ENCODE results near the gene FBXL17.
A peak's percentile ranks its signal among the peaks of the same experiment; 100 is the strongest.

The FBXL17 gene

DNA sequence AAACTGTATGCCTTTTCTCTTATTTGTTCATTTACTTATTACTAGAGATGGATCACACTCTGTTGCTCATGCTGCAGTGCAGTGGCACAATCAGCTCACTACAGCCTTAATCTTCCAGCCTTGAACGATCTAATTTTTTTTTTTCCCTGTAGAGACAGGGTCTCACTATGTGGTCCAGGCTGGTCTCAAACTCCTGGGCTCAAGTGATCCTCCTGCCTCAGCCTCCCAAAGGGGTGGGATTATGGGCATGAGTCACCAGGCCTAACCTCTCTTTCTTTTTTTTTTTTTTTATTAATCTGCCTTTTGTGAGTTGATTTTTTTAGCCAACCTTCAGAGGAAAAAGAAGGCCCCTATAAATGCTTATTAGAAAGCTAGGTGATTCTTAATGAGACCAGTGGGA, 303.0 kb downstream of the FBXL17 start:
- DNase-seq, result no peak

DNA sequence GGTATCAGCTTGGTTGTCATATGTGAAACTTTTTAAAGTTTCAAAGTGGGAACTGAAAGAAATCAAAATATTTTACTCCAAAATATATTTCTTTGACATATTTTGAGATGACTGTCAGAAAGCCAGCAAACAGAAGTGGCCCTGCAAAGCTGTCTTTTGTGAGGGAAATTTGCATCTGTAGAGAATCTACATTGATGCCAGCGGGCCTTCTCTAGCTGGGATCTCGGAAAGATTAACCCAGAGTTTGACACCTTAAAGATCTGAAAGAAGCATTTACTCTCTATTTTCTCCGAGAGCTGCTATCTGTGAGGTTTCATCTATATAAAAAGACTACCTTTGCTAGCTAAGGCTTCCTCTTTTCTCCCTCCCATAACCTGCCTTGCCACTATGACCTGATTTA, 303.6 kb downstream of the FBXL17 start:
- DNase-seq, result no peak

DNA sequence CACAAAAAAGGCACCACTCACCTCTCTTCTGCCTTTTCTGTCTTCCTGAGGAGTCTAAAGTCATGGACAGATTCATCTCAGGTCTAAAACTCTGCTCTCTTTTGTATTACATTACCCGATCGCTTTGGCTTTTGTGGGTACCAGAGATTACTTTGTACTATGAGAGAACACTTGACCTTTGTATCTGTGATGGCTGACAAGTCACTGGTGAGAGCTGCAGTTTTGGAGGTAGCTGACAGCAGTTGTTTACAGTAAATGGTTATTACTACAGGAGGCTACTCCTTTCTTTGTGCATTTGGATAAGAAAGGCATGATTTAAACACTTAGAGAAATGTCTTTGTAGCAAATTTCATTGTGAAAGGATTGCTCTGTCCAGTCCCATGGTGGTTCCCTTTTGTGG, 307.3 kb downstream of the FBXL17 start:
- DNase-seq, result no peak

DNA sequence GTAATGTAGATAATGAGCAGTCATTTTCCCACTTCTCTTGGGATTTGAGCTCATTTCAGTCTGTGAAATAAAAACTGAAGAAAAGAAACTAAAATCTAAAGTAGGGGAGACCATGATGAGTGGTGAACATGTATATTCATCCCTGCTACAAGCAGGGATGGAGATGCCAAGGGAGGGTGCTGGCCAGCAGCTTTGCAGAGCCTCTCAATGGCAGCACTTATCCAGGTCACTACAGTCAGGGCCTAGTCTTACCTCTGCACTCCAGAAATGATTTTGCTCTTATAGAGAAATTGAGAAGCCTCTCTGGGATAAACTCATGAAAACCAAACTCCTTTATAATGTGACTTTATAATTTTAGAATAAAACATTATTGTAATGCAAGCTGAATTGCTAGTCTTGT, 317.6 kb downstream of the FBXL17 start:
- no peak for DNase-seq

DNA sequence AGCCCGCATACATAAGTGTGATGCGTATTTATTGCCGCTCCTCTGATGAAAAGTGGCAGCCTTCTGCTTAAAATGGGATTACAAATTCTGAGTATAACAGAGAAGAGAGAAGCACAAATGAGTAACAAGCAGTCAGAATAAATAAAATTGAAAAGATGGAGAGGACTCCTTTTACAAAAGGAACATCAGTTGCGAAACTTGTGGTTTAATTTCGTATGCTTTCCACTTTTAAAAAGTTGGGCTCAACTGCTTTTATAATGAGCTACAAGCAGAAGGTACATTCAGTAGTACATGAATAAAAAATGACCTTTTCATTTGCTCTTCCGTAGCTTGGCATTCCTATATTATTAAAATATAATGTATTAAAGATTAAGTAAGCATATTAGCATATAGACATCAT, 320.0 kb downstream of the FBXL17 start:
- DNase-seq, result no peak

DNA sequence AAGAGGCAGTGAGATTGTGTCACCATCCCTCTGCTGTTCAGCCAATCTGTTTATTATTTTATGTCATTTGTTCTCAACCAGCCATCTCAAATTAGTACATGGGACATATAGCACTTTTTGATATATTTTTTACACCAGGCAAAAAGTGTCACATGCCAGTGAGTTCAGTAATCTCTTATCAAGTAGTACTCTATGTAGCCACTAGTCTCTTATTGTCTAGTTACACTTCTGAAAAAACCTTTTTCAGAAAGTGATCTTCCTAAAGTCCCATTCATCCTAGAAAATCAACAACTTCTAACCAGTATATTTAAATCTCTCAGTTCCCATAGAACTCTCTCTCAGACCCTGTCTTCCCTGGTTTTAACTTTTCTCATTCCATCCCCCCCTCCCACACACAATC, 321.6 kb downstream of the FBXL17 start:
- DNase-seq, result no peak

DNA sequence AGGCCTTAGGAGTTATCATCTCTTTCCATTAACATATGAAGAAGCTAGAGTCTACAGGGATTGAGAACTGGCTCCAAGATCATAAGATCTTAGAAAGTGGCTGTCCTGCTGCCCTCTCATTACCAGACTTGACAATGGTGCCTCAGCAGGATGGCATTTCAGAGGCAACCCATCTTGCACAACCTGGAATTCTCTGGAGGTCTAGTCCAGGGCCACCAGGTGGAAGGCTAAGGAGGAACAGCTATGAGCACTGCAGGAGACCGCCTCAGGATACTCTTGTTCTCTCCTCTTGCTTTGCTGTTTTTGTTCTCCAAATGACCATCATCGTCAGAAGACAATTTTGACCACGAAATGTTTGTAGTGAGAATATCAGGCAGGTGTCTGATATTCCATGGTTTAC, 322.6 kb downstream of the FBXL17 start:
- DNase-seq, result no peak

DNA sequence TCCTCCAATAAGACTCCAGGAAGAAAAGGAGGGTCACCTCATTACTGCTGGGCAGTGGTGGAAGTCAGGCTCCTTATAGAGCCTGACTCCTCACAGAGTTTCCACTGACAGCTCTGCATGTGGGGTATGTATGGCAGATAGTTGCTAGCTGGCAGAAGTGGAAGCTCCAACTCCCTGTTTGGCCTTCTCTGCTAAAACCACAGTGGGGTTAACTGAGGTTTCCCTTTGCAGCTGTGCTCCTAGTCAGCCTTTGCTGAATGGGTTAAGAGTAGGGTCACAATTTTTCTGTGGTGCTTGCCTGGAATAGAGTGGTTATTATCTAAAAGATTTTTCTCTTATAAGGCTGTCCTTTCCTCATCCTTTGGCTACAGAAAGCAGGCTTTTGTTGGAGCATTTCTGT, 327.5 kb downstream of the FBXL17 start:
- DNase-seq, result no peak

DNA sequence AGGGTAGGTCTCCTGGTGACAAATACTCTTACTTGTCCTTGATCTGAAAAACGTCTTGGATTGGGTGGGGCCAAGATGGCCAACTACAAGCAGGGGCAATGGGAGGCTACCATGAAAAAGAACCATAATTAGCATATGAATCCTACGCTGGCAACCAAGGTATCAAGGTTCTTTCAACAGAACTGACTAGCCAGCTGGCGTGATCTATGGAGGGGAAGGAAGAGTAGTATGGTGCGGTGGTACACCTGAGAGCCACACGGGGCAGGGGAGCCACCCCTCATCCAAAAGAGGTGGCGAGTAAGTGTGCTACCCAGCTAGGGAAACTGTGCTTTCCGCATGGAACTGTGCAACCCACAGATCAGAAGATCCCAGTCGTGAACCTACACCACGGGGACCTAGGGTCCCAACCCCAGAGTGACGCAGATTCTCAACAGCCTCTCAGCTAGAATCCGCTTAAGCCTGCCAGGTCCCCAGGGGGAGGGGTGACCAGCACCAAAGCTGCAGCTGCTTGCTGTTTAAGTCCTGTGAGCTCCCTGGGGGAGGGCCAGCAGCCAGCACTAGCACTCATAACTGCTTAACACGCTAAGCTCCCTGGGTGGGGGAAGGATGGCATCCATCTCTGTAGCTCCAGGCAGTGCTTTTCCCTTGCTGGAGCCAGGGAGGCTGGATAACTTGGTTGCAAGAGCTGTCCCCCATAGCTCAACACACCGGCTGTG, 334.8 kb downstream of the FBXL17 start:
- no peak for DNase-seq

DNA sequence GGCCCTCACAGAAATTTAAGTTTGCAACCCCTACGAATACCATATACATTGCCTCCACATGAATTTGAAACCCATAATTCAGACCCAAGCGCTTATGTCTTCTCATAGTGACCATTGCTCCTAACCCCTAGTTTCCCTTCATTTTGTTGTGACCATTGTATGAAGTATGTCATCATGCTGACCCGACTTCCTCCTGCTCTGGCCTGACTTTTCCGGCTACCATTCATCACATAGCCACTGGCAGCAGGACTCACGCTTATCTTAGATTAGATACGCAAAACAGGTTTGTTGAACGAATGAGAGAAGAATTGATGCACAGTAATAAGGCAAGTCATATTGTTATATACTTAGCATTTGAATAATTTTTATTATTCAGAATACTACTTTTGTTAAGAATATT, 345.4 kb downstream of the FBXL17 start:
- DNase-seq, result no peak

DNA sequence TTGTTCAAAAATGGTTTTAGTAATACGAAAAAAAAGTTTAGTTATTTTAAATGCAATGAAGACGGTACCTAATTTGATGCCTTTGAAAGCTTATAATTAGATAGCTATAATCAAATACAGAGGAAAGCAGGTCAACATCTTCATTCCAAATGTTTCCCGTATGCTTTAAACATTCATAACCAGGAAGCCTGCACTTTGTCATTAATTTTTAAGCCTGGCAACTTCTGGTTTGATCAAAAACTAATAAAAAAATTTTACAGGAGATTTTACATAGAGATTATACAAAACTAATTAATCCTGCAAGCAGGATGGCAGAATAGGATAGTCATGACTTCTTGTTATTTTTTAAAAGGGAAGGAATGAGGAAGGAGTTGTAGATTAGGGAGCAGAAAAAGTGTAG, 353.0 kb downstream of the FBXL17 start:
- DNase-seq, result no peak

DNA sequence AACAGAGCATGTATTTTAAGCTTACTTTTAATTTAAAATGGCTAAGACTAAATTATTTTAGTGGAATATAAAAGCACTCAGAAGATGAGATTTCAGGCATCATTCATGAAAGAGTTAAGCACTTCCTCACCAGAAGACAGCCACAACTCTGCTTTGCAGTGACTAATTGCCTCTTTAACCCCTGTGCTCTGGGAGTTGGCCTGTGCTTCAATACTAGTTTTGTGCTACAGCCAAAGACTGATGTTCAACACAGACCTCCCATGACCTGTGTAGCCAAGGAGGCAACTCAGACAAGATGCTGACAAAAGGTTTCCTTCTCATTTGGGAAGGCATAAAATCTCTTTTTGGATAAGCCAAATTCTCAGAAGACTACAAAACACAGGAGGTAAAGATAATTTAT, 353.5 kb downstream of the FBXL17 start:
- peak; percentile 28 for DNase-seq

DNA sequence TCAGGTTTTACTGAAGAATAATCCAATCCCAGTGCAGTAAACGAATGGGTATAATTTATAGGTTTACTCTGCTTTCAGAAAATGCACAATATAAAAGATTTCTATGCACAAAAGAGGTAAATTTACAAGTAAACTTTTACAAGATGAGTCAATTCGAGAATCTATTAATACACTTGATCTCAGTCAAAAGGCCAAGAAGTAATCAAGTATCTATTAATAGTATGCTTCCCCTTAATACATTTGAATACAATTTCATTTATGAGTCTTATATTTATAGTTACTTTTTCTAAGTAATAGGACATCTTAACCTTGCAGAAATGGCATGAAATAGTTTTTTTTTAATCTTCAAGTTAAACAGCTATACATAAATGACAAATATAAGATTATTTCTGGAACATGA, 355.9 kb downstream of the FBXL17 start:
- DNase-seq, result no peak

DNA sequence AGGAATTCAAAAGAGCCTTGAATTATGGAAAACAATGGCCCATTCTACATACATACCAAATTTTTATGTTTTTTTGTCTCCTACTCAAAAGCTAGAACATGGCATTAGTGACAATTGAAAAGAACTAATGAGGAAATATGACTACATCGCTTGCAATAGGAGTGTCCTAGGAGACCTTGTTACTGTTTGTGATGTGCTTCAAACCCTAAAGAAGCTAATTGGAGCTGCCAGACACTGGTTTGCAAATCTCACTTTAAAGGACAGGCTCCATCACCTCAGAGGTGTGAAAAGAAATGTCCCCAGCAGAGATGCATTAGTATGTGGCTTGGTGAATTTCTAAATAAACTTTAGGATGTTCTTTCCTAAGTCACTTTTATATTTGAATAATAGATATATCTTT, 356.9 kb downstream of the FBXL17 start:
- peak; percentile 15 for DNase-seq

DNA sequence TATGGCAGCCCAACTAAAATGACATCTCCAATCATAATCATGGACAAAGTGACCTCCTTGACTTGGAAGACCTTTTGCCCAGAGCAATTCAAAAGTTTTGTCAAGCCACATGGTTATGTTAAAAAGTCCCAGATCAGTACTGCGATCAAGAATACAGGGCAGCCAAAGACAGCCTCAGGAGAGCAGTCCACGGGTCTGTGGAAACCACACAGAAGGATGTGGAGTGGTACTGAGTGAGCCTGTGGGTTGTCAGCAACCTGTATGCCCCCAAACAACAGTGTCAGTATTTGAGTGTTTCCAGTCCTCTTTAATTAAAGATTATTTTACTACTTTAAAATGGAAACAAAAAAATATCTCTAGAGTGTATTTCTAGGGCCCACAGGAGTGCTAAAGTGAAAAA, 365.8 kb downstream of the FBXL17 start:
- DNase-seq, result no peak

DNA sequence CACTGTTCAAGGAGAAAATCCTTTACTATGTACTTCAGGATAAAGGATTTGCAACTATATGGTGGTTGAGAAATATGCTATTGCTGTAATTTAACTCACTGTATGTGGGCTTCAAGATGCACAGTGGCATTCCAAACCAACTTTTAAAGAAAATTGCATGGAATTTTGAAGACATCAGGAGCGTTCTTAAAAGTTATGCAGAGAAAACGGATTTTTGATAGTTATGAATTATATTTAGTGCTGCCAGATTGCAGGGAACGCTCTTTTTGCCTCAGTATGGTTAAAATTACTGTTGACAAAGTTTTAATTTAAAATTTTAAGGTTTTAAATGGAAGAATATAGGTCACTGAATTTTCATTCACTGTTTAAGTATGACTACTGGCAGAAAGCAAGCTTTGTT, 375.1 kb downstream of the FBXL17 start:
- no peak for DNase-seq

DNA sequence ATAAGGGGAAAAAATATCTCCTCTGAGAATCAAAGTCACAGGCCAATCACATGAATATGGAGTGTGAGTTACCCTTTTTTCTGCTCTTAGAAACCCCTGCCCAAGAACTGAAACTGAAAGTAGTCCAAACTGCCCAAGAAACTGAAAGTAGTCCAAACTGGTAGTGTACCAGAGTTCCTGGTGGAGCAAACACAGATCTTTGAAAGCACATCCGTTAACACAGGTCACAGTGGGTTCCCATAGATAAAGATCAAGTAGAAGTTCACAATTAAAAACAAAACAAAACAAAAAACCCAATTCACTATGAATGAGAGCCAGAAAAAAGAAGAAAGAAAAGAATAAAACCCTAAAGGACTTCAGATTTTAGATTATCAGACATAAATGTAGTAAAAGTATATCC, 378.7 kb downstream of the FBXL17 start:
- DNase-seq, result no peak

DNA sequence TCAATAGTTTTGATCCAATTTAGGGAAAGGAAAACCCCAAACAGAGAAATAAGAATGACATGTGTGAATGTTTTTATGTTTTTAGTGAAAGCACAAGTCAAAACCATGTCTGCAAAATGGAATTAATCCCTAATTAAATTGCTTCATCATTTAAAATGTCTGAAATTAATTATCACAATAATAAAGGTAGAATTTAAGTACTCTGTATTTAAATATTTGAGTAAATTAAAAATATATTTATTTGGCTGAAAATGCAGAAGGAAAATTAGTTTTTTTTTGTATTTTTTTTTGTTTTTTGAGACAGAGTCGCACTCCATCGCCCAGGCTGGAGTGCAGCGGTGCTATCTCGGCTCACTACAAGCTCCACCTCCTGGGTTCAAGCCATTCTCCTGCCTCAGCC, 380.7 kb downstream of the FBXL17 start:
- DNase-seq, result no peak

DNA sequence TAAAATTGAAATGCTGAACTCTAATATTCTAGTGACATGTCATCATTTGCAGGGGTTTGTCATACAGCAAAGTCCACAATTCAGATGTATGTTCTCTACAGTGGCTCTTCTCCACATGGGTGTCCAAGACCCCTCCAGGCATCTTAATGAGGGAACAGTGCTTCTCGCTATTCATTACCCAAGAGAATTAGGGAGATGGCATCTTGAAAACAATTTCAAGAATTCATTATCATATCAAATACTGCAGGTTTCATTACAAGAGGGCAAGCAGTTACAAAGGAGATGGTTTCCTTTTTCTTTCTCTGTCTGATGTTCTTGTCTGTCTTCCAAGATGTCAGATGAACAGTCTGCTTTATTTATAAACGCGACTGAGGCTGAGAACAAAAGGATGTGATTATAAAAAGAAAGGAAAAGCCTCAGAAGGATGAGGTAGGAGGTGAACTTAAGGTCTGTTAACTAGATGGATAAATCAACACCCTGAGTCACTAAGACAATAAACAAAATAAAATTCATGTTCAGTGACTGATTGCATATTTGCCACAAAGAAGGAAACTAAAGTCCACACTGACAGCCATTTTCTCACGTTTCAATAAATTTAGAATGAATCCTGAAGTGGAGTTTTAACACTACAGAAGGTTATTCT, 384.4 kb downstream of the FBXL17 start:
- no peak for DNase-seq

DNA sequence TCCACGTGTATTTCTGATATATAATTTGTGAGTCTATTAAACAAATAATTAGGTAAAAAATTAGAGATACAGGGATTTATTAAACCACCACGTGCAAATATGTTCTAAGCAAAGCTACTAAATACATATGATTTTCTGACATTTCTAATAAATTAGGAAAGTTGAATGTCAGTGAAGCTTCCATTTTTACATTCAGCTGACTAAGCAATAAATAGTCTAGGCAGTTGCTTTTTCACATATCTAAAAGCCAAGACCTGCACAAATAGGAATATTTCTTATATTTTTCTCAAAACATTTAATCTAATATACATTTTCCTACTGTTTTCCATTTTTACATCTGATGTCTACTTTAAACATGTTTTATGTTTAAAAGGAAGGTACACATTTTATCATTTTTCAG, 388.6 kb downstream of the FBXL17 start:
- DNase-seq, result no peak

DNA sequence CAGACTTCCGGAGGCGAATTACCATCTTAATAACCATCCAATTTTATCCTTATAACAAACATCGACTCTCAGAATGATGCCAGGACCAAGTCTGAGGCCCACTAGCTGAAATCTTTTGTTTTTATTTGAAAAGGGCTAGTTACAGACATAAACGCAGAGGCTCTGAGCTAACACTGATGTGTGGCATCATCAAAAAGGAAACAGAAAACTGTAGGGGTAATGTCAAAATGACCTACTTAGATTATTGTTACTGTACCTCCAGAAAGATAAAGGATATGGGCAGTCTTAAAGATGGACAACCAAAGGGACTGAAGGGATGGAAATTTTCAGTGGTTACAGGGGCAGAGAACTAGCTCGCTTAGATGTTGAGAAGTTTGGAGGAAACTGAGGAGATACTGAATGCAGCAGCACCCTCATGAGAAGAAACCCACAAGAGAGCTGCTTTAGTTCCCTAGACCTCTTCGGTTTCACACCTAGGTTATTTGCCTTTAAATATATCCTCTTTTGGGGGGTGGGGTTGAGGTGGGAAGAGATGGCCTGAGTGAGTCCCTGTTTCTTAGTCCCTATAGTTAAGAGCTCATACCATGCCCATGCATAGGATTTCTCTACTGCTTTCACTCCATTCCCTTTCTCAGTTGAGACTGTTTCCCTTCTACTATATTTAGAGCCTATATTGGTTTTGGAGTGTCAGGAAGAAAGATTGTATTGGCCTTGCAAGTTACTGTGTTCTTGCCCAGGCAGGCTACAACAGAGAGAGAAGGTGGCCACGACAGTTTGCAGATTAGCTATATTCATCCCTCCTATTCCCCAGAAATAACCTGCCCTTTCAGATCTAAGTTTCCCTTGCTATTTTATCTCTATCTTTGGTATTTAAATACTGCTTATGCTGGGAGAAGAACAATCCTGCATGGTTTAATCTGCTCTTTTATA, 390.8 kb downstream of the FBXL17 start:
- no peak for DNase-seq

DNA sequence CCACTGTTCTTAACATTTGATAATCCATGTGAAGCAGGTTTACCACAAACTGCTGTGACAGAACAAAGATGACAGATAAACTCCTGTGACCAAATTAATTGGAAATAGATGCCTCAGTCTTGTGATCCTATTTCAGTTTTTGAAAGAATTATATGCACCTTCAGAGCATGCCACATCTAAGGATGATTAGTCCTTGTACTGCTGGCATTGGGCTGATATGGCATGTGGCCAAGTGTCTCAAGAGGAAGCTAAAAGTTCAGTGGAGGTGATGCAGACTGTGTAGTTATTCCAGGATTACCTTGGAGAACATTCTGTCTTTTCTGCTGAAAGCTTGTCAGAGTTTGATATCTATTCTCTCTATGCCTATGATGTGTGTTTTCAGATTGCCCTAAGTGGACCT, 396.8 kb downstream of the FBXL17 start:
- DNase-seq, result peak; percentile 48

DNA sequence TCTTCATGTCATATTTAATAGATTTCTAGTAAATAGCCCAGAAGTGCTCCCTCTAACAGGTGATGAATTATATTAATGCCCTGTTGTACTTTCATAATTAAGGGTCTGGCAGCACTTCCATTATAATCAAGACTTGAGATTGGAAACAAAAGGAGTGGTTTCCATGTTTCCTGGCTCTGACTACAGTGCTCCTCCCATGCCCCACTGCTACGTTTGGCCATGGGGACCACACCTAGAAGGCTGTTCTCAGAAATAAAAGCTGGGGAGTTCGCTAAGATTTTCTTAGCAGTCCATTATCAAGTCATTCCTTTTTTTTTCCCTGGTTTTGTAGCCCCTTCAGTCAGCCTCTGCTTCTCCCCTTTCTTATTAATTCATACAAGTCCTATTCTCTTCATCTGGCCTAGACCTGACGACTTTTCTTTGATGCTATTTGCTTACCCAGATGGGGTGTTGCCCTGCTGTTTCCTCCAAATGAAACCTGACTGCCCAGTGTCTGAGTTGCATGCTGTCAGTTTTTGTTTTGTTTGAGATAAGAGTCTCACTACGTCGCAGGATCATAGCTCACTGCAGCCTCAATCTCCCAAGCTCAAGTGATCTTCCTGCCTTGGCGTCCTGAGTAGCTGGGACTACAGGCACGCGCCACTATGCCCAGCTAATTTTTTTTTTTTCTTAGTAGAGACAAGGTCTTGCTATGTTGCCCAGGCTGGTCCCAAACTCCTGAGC, 399.0 kb downstream of the FBXL17 start:
- no peak for DNase-seq
